Measurements from ENCODE around the gene SOCS7.

Gene SOCS7

GRCh38 chr17:38415250-38416194, 63.9 kb downstream of the SOCS7 start:
- in situ Hi-C loops (cut with HindIII; ENCODE audit: low pct_ligation_motif_present, low pct_unique_long_range_greater_than_20kb, low sequenced_read_pairs) = no loop called here
- peak; percentile 82 for DNase-seq

- no peak for DNase-seq
- in situ Hi-C loops (cut with HindIII; ENCODE audit: low pct_ligation_motif_present, low pct_unique_long_range_greater_than_20kb, low sequenced_read_pairs) = no loop called here
Measured at GRCh38 chr17:38416840-38417209, 65.2 kb downstream of the SOCS7 start.

GRCh38 chr17:38417210-38417951, 65.7 kb downstream of the SOCS7 start:
- DNase-seq = no peak
- in situ Hi-C loops (cut with HindIII; ENCODE audit: low pct_ligation_motif_present, low pct_unique_long_range_greater_than_20kb, low sequenced_read_pairs) = no loop called here

GRCh38 chr17:38418062-38418692, 66.5 kb downstream of the SOCS7 start:
- in situ Hi-C loops (cut with HindIII; ENCODE audit: low pct_ligation_motif_present, low pct_unique_long_range_greater_than_20kb, low sequenced_read_pairs) = no loop called here
- DNase-seq = no peak

GRCh38 chr17:38418693-38419507, 67.3 kb downstream of the SOCS7 start:
- in situ Hi-C loops (cut with HindIII; ENCODE audit: low pct_ligation_motif_present, low pct_unique_long_range_greater_than_20kb, low sequenced_read_pairs) = no loop called here
- DNase-seq = no peak

- in situ Hi-C loops (cut with HindIII; ENCODE audit: low pct_ligation_motif_present, low pct_unique_long_range_greater_than_20kb, low sequenced_read_pairs) = no loop called here
Measured at GRCh38 chr17:38419508-38419981, 67.9 kb downstream of the SOCS7 start.

GRCh38 chr17:38420518-38420917, 68.9 kb downstream of the SOCS7 start:
- in situ Hi-C loops (cut with HindIII; ENCODE audit: low pct_ligation_motif_present, low pct_unique_long_range_greater_than_20kb, low sequenced_read_pairs) = no loop called here

More at GRCh38 chr17:38419508-38419981, 67.9 kb downstream of the SOCS7 start:
- DNase-seq = no peak

GRCh38 chr17:38421171-38421841, 69.7 kb downstream of the SOCS7 start:
- in situ Hi-C loops (cut with HindIII; ENCODE audit: low pct_ligation_motif_present, low pct_unique_long_range_greater_than_20kb, low sequenced_read_pairs) = no loop called here
- DNase-seq = no peak

More at GRCh38 chr17:38420518-38420917, 68.9 kb downstream of the SOCS7 start:
- DNase-seq = no peak

- no peak for DNase-seq
- in situ Hi-C loops (cut with HindIII; ENCODE audit: low pct_ligation_motif_present, low pct_unique_long_range_greater_than_20kb, low sequenced_read_pairs) = no loop called here
Measured at GRCh38 chr17:38421871-38422827, 70.5 kb downstream of the SOCS7 start.

GRCh38 chr17:38424297-38424972, 72.8 kb downstream of the SOCS7 start:
- DNase-seq = no peak
- in situ Hi-C loops (cut with HindIII; ENCODE audit: low pct_ligation_motif_present, low pct_unique_long_range_greater_than_20kb, low sequenced_read_pairs) = no loop called here

GRCh38 chr17:38425031-38425430, 73.4 kb downstream of the SOCS7 start:
- in situ Hi-C loops (cut with HindIII; ENCODE audit: low pct_ligation_motif_present, low pct_unique_long_range_greater_than_20kb, low sequenced_read_pairs) = no loop called here
- no peak for DNase-seq

GRCh38 chr17:38425744-38426143, 74.1 kb downstream of the SOCS7 start:
- in situ Hi-C loops (cut with HindIII; ENCODE audit: low pct_ligation_motif_present, low pct_unique_long_range_greater_than_20kb, low sequenced_read_pairs) = no loop called here
- no peak for DNase-seq

- no peak for DNase-seq
- in situ Hi-C loops (cut with HindIII; ENCODE audit: low pct_ligation_motif_present, low pct_unique_long_range_greater_than_20kb, low sequenced_read_pairs) = no loop called here
Measured at GRCh38 chr17:38426441-38426840, 74.8 kb downstream of the SOCS7 start.

- in situ Hi-C loops (cut with HindIII; ENCODE audit: low pct_ligation_motif_present, low pct_unique_long_range_greater_than_20kb, low sequenced_read_pairs) = no loop called here
- no peak for DNase-seq
Measured at GRCh38 chr17:38427160-38427949, 75.7 kb downstream of the SOCS7 start.

GRCh38 chr17:38428112-38428642, 76.5 kb downstream of the SOCS7 start, which contains the start of gene ARHGAP23:
Gene ARHGAP23, plus strand, starts transcription at chr17:38428464. Its CDS starts 22 bp downstream, at chr17:38428486.
- in situ Hi-C loops (cut with HindIII; ENCODE audit: low pct_ligation_motif_present, low pct_unique_long_range_greater_than_20kb, low sequenced_read_pairs) = no loop called here
- peak; percentile 86 for DNase-seq
